Measurements from ENCODE around the gene NR1H2. TPM values are rescaled to one million over a fixed set of nuclear protein-coding genes. Genes with fewer than 3 reads are reported as not detected.
A peak's percentile ranks its signal among the peaks of the same experiment; 100 is the strongest.

The NR1H2 gene
- total and polyA plus RNA-seq, 10 of the 15 experiments (the other 5 are each of a cell fraction or from before 2014, with no cell fraction given): 0.05 to 54.2 (median 35.1) TPM

GRCh38 chr19:50358483-50359327 lies 17.6 kb upstream of the NR1H2 start (continued):
- TF ChIP-seq BRCA1 (IDR thresholded peaks at IDR 0.05; ENCODE audit: low read depth, low read length): no peak
- no peak for TF ChIP-seq NR2F1 (conservative IDR thresholded peaks at IDR 0.05)
- no peak for TF ChIP-seq STAT1 (conservative IDR thresholded peaks at IDR 0.05)
- no peak for TF ChIP-seq HDGF (IDR thresholded peaks at IDR 0.05)
- TF ChIP-seq IKZF2 (IDR thresholded peaks at IDR 0.05): peak; percentile 31 to 35; a peak in 2 of 4 replicates
- peak; percentile 41 for TF ChIP-seq RUNX3 (IDR thresholded peaks at IDR 0.05; ENCODE audit: low read length)
- TF ChIP-seq, protein P1, sequence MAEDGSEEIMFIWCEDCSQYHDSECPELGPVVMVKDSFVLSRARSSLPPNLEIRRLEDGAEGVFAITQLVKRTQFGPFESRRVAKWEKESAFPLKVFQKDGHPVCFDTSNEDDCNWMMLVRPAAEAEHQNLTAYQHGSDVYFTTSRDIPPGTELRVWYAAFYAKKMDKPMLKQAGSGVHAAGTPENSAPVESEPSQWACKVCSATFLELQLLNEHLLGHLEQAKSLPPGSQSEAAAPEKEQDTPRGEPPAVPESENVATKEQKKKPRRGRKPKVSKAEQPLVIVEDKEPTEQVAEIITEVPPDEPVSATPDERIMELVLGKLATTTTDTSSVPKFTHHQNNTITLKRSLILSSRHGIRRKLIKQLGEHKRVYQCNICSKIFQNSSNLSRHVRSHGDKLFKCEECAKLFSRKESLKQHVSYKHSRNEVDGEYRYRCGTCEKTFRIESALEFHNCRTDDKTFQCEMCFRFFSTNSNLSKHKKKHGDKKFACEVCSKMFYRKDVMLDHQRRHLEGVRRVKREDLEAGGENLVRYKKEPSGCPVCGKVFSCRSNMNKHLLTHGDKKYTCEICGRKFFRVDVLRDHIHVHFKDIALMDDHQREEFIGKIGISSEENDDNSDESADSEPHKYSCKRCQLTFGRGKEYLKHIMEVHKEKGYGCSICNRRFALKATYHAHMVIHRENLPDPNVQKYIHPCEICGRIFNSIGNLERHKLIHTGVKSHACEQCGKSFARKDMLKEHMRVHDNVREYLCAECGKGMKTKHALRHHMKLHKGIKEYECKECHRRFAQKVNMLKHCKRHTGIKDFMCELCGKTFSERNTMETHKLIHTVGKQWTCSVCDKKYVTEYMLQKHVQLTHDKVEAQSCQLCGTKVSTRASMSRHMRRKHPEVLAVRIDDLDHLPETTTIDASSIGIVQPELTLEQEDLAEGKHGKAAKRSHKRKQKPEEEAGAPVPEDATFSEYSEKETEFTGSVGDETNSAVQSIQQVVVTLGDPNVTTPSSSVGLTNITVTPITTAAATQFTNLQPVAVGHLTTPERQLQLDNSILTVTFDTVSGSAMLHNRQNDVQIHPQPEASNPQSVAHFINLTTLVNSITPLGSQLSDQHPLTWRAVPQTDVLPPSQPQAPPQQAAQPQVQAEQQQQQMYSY (CRISPR knock-in tag; IDR thresholded peaks at IDR 0.05): peak; percentile 81; the same call in 1 of the 2 replicates
- TF ChIP-seq ELK1 (IDR thresholded peaks at IDR 0.05; ENCODE audit: low read depth, low read length): no peak
- TF ChIP-seq TCF7 (IDR thresholded peaks at IDR 0.05; ENCODE audit: borderline replicate concordance): no peak
- TF ChIP-seq, protein P2, sequence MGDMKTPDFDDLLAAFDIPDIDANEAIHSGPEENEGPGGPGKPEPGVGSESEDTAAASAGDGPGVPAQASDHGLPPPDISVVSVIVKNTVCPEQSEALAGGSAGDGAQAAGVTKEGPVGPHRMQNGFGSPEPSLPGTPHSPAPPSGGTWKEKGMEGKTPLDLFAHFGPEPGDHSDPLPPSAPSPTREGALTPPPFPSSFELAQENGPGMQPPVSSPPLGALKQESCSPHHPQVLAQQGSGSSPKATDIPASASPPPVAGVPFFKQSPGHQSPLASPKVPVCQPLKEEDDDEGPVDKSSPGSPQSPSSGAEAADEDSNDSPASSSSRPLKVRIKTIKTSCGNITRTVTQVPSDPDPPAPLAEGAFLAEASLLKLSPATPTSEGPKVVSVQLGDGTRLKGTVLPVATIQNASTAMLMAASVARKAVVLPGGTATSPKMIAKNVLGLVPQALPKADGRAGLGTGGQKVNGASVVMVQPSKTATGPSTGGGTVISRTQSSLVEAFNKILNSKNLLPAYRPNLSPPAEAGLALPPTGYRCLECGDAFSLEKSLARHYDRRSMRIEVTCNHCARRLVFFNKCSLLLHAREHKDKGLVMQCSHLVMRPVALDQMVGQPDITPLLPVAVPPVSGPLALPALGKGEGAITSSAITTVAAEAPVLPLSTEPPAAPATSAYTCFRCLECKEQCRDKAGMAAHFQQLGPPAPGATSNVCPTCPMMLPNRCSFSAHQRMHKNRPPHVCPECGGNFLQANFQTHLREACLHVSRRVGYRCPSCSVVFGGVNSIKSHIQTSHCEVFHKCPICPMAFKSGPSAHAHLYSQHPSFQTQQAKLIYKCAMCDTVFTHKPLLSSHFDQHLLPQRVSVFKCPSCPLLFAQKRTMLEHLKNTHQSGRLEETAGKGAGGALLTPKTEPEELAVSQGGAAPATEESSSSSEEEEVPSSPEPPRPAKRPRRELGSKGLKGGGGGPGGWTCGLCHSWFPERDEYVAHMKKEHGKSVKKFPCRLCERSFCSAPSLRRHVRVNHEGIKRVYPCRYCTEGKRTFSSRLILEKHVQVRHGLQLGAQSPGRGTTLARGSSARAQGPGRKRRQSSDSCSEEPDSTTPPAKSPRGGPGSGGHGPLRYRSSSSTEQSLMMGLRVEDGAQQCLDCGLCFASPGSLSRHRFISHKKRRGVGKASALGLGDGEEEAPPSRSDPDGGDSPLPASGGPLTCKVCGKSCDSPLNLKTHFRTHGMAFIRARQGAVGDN (IDR thresholded peaks at IDR 0.05): peak; percentile 69
- peak; percentile 68 for TF ChIP-seq SKIL (IDR thresholded peaks at IDR 0.05; ENCODE audit: low read depth, poor library complexity, severe bottlenecking)
- peak; percentile 100 for TF ChIP-seq ATF7 (IDR thresholded peaks at IDR 0.05; ENCODE audit: low read depth)
- peak; percentile 83 for TF ChIP-seq ESRRA (IDR thresholded peaks at IDR 0.05; ENCODE audit: low read length)
- TF ChIP-seq NBN (IDR thresholded peaks at IDR 0.05): peak; percentile 99
- no peak for TF ChIP-seq EP300 (IDR thresholded peaks at IDR 0.05; ENCODE audit: borderline replicate concordance in 1 of 2, control insufficient read depth in 1 of 2, low read depth in 2 of 2, low read length in 2 of 2)
- peak; percentile 16; the same call in 1 of the 2 replicates for TF ChIP-seq ZNF217 (IDR thresholded peaks at IDR 0.05)
- no peak for TF ChIP-seq NFIC (IDR thresholded peaks at IDR 0.05; ENCODE audit: low read depth, low read length)
- TF ChIP-seq ASH2L (IDR thresholded peaks at IDR 0.05; ENCODE audit: borderline replicate concordance, low read depth): no peak
- no peak for TF ChIP-seq ZSCAN29 (IDR thresholded peaks at IDR 0.05)
- no peak for TF ChIP-seq RB1 (IDR thresholded peaks at IDR 0.05; ENCODE audit: borderline replicate concordance)

Measured in GM12878 (cell line).